GDM1 (cell line): Measurements from ENCODE around the gene CDC42EP5.
A peak's percentile ranks its signal among the peaks of the same experiment; 100 is the strongest.

Experiments
- DNase-seq: peaks from one replicate; lab custom pipeline; 2025; lab: John Stamatoyannopoulos, UW

CDC42EP5 gene

DNA sequence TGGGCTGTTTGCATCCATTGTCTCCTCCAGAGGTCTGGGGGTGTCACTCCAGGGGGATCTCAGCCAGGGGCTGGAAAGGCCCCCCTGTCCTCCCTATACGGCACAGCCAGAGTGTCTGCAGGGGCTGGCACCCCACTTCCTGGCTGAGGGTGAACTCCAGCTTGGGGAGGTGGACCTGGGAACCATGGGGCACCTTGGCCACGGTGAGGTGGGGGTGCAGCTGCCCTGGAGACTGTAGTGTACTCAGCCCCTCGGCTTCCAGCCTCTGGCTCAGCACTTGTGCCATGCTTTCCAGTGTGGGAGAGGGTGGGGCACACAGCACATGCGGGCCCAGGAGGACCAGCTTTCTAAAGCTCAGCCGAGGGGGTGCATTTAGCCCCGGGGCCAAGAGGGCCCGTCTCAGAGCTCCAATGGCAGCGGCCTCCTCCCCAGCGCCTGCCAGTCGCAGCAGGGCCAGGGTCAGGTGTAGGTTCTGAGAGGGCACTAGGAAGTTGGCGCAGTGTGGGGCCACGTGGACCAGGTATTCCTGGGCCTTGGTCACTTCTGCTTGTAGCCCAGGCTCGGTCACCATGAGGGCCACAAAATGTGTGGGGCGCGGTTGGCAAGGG lies 10.9 kb downstream of the CDC42EP5 start:
- no peak for DNase-seq

GRCh38 chr19:54461613-54462012 lies 11.5 kb downstream of the CDC42EP5 start:
- DNase-seq: no peak

DNA sequence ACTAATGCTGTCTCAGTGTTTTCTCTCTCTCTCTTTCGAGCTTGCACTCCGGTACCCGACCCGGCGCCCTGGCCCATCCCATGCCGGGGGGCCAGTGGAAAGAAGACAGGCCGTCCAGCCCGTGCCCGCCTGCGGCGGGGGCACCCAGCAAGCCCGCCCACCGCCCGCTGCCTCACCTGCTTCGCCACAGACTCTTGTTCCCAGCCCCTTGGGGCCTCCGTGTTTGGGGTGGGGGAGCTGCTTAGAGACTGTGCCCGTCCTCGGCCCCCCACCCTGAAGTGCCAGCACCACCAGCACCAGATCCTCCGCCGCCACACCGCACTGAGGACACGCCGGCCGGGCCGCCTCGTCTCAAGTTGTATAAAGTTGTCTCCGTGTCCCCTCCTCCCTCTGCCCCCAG lies 11.9 kb downstream of the CDC42EP5 start:
- no peak for DNase-seq

GRCh38 chr19:54460230-54461005 lies 12.7 kb downstream of the CDC42EP5 start:
- DNase-seq: no peak

- no peak for DNase-seq
These were observed 13.5 kb downstream of the CDC42EP5 start for GRCh38 chr19:54459282-54460229.

GRCh38 chr19:54458648-54459281 lies 14.3 kb downstream of the CDC42EP5 start:
- DNase-seq: no peak

- no peak for DNase-seq
These were observed 15.1 kb downstream of the CDC42EP5 start for GRCh38 chr19:54457773-54458647.

- DNase-seq: no peak
These were observed 16.4 kb downstream of the CDC42EP5 start for GRCh38 chr19:54456423-54457373.

GRCh38 chr19:54455786-54456422 lies 17.2 kb downstream of the CDC42EP5 start:
- no peak for DNase-seq

- DNase-seq: no peak
These were observed 18.1 kb downstream of the CDC42EP5 start for GRCh38 chr19:54454781-54455675.

GRCh38 chr19:54453921-54454780 lies 18.9 kb downstream of the CDC42EP5 start:
- DNase-seq: no peak

DNA sequence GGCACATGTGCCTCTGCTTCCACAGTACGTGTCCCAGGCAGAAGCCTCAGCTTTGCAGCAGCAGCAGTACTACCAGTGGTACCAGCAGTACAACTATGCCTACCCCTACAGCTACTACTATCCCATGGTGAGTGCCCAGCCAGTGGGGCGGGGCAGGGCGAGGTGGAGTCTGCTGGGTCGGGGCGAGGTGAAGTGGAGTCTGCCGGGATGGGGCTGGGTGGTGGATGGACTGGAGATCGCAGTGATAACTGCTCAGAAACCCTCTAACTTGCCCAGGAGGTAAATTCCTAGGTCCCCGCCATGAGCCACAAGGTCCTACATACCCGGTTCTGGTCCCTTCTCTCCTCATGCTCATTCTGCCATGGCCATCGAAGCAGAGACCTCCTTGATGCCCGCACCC lies 20.5 kb downstream of the CDC42EP5 start:
- no peak for DNase-seq

DNA sequence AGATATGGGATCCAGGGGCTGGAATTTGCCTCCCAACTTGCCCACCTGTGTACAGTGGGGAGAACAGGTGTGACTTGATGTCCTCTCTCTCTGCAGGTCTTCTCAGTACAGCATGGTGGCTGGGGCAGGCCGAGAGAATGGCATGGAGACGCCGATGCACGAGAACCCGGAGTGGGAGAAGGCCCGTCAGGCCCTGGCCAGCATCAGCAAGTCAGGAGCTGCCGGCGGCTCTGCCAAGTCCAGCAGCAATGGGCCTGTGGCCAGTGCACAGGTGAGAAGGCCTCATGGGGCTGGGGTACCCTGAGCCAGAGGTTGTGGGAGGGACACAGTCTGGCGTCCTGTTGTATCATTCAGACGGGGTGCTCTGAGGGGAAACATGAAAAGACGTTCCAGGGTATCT lies 21.1 kb downstream of the CDC42EP5 start:
- no peak for DNase-seq

- no peak for DNase-seq
These were observed 21.7 kb downstream of the CDC42EP5 start for GRCh38 chr19:54451331-54451871.

DNA sequence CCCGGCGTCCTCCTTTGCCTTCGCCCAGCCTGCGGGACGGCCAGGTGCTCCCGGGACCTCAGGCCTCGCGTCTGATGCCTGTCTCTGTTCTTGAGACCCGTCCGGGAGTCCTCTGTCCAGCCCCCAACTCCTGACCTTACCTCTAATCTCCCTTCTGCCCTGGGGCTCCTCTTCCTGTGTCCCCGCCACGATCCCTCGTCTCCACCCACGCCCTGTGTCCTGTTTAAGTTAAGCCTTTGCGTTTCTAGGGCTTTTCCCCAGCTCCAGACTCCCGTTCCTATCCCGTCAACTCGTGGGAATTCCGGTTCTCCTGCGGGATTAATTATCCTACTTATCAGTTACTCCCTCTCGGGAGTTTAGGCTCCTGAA lies 23.4 kb downstream of the CDC42EP5 start:
- no peak for DNase-seq

- peak; percentile 98 for DNase-seq
These were observed 24.1 kb downstream of the CDC42EP5 start, which contains the start of gene LENG8 for GRCh38 chr19:54448774-54449700. LENG8 (plus strand) TSS chr19:54449199; CDS start chr19:54451345, 2,146 bp downstream.
